OCI-LY3 (cell line): ENCODE results near the gene GSG1L.

Source experiments
- CTCF ChIP-seq: fragments of 200-600, 300-600 bp; sonication (generic); IDR thresholded peaks from 2 replicates; pipeline ENCODE4 v1.5.1; 2014; ENCODE audit warnings: antibody characterized with exemption, low read length, low read depth
- EZH2phosphoT487 ChIP-seq: fragments of 200-600 bp; shearing (Covaris generic); IDR thresholded peaks from 2 replicates; pipeline ENCODE4 v1.6.1; 2018; ENCODE audit warnings: antibody characterized with exemption, mixed run types, low read depth

GRCh38 chr16:27947696-27948095, 115.8 kb downstream of the GSG1L start:
- TF ChIP-seq EZH2phosphoT487 (no peak), CTCF (no peak)
